Heart left ventricle (tissue), 13 donors: ENCODE measurements around the gene STRBP.

Experiments used
- POLR2A ChIP-seq, 2 donors: fragments of 450-650 bp; IDR thresholded peaks; one replicate each; pipeline ENCODE4 v1.6.1; 2017; ENCODE audit warnings: antibody characterized with exemption in 2 of 2, mild to moderate bottlenecking in 2 of 2, moderate library complexity in 2 of 2
- TF ChIP-seq, protein P1 (sequence below), 12 donors: fragments of 200-600 bp; sonication (generic) in 4 of 12; IDR thresholded peaks; one replicate each; pipeline versions ENCODE4 v1.5.0 to v1.8.0; 2018 to 2022; ENCODE audit warnings: antibody characterized with exemption in 12 of 12, mild to moderate bottlenecking in 5 of 12
- donor health status: ischemic (EF 13 %, LVEDD 7.1; RV severe dilation, severe dysfunction).
- donor health status: DM: no; HTN: yes; CAD: no.
- donor health status: DM: no; HTN: no; CAD: no.
- donor health status: ischemic (EF 25% LVEDD 6.9; RV normal size, moderate dysfunction).
- donor health status: ischemic (EF 25% LVEDD 5.7; RV mildly dilated, moderate dysfunction).
- donor health status: ischemic (EF 35%, LVEDD 5.7; RV mildly dilated, moderate dysfunction).
- donor health status: nonischemic (EF 11% LVEDD 7.7; RV severe dilation, severe dysfunction).
- donor health status: DM: yes; HTN: yes; CAD: no.
- donor health status: PGD.
- donor health status: ischemic (EF 29% LVEDD 5.4; RV normal size, mild dysfunction).
- donor health status: nonischemic (EF 23%, LVEDD 6.1; RV moderate dilation, normal function).

DNA sequence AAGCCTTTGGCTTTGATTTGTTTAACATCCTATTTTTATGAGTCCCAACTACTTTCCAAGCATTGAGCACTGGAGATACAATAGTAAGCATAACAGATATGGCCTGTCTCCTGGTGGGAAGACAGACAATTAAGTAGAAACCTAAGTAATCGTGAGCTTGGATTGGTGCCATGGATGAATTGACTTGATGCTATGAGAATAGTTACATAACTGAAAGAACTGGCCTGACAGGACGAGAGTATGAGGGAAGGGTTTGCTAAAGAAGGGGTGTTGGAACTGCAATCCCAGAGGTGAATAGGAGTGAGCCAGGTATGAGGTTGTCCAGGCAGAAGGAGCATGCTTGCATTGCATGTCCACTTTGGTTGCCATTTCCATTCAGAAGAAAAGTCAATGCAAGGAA is 182.5 kb downstream of the STRBP start:
- TF ChIP-seq, protein P1, sequence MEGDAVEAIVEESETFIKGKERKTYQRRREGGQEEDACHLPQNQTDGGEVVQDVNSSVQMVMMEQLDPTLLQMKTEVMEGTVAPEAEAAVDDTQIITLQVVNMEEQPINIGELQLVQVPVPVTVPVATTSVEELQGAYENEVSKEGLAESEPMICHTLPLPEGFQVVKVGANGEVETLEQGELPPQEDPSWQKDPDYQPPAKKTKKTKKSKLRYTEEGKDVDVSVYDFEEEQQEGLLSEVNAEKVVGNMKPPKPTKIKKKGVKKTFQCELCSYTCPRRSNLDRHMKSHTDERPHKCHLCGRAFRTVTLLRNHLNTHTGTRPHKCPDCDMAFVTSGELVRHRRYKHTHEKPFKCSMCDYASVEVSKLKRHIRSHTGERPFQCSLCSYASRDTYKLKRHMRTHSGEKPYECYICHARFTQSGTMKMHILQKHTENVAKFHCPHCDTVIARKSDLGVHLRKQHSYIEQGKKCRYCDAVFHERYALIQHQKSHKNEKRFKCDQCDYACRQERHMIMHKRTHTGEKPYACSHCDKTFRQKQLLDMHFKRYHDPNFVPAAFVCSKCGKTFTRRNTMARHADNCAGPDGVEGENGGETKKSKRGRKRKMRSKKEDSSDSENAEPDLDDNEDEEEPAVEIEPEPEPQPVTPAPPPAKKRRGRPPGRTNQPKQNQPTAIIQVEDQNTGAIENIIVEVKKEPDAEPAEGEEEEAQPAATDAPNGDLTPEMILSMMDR (IDR thresholded peaks at IDR 0.05) = no peak
- no peak for TF ChIP-seq POLR2A (IDR thresholded peaks at IDR 0.05)
